ENCODE measurements around the gene SMIM45.

Gene SMIM45

GRCh38 chr22:41913842-41914534, 38.0 kb upstream of the SMIM45 start:
- peak; percentile 11 for TF ChIP-seq CTCF (IDR thresholded peaks at IDR 0.05; ENCODE audit: poor library complexity, severe bottlenecking)
- no peak for TF ChIP-seq POLR2AphosphoS5 (IDR thresholded peaks at IDR 0.05)
- Histone ChIP-seq H3K9ac (ENCODE audit: low read length) (no peak overlapping the region), H4K20me1 (ENCODE audit: insufficient read depth) (no peaks in the 10 kb centered on the region), H3K27me3 (ENCODE audit: insufficient read depth, low read depth, low read length) (peaks cover 94% of the 10 kb centered on the region), H3K9me3 (ENCODE audit: low read length) (no peaks in the 10 kb centered on the region), H2AFZ (ENCODE audit: low read depth, low read length) (no peak overlapping the region), H3K9me2 (ENCODE audit: insufficient read depth, low read length) (no peaks in the 10 kb centered on the region), H3K4me2 (ENCODE audit: low read length) (no peak overlapping the region), H3F3A (ENCODE audit: insufficient read depth, low read length, poor library complexity, severe bottlenecking) (no peaks in the 10 kb centered on the region), H3K36me3 (ENCODE audit: insufficient read depth, low read length) (no peaks in the 10 kb centered on the region), H3K27ac (ENCODE audit: low read length) (no peak overlapping the region), H3K4me3 (ENCODE audit: low read length) (no peak overlapping the region), H3K79me2 (replicated peaks; ENCODE audit: insufficient read depth, low read length) (no peaks in the 10 kb centered on the region)

- H3K79me2 ChIP-seq (replicated peaks; ENCODE audit: insufficient read depth, low read length): no peaks in the 10 kb centered on the region
- no peaks in the 10 kb centered on the region for H4K20me1 ChIP-seq (ENCODE audit: insufficient read depth)
- H3K4me3 ChIP-seq (ENCODE audit: low read length): peak overlapping the region; percentile 58
- H3F3A ChIP-seq (ENCODE audit: insufficient read depth, low read length, poor library complexity, severe bottlenecking): no peaks in the 10 kb centered on the region
- H3K27me3 ChIP-seq (ENCODE audit: insufficient read depth, low read depth, low read length): peaks cover 94% of the 10 kb centered on the region
- no peaks in the 10 kb centered on the region for H3K36me3 ChIP-seq (ENCODE audit: insufficient read depth, low read length)
- H3K9me2 ChIP-seq (ENCODE audit: insufficient read depth, low read length): no peaks in the 10 kb centered on the region
- no peak overlapping the region for H3K4me2 ChIP-seq (ENCODE audit: low read length)
- no peaks in the 10 kb centered on the region for H3K9me3 ChIP-seq (ENCODE audit: low read length)
- H2AFZ ChIP-seq (ENCODE audit: low read depth, low read length): no peak overlapping the region
- H3K9ac ChIP-seq (ENCODE audit: low read length): peak overlapping the region; percentile 53
- H3K27ac ChIP-seq (ENCODE audit: low read length): no peak overlapping the region
- no peak for TF ChIP-seq POLR2AphosphoS5 (IDR thresholded peaks at IDR 0.05)
- TF ChIP-seq EP300 (conservative IDR thresholded peaks at IDR 0.05; ENCODE audit: poor library complexity, severe bottlenecking): no peak
- TF ChIP-seq MXI1 (conservative IDR thresholded peaks at IDR 0.05; ENCODE audit: poor library complexity, severe bottlenecking): no peak
- no peak for TF ChIP-seq REST (IDR thresholded peaks at IDR 0.05; ENCODE audit: borderline replicate concordance)
- TF ChIP-seq CTCF (IDR thresholded peaks at IDR 0.05; ENCODE audit: poor library complexity, severe bottlenecking): no peak
- TF ChIP-seq EZH2 (IDR thresholded peaks at IDR 0.05; ENCODE audit: borderline replicate concordance, insufficient read depth, low read length, poor library complexity, severe bottlenecking): no peak
- TF ChIP-seq RAD21 (conservative IDR thresholded peaks at IDR 0.05): no peak
- TF ChIP-seq TAF1 (IDR thresholded peaks at IDR 0.05; ENCODE audit: low read depth): no peak
- no peak for TF ChIP-seq SMC3 (conservative IDR thresholded peaks at IDR 0.05; ENCODE audit: poor library complexity)
Observed at GRCh38 chr22:41914611-41915034, 37.3 kb upstream of the SMIM45 start.

Data from neural cell (in vitro differentiated cells).